Endodermal cell (in vitro differentiated cells): Measurements from ENCODE around the gene ZNF275. TPM values are rescaled to one million over a fixed set of nuclear protein-coding genes. Genes with fewer than 3 reads are reported as not detected.

Experiments used
- DNase-seq: peaks from one replicate; pipeline ENCODE4 v3.0.0-alpha.2; 2017
- H3K27ac ChIP-seq: 2 replicates; pipeline ENCODE4 v1.5.1; 2013; ENCODE audit warnings: mild to moderate bottlenecking, low read depth, low read length, moderate library complexity
- H3K27me3 ChIP-seq: 2 replicates; pipeline ENCODE4 v1.6.1; 2013; ENCODE audit warnings: mild to moderate bottlenecking, low read length, moderate library complexity; ENCODE audit not compliant: insufficient read depth, control insufficient read depth, poor library complexity, severe bottlenecking
- H3K36me3 ChIP-seq: 2 replicates; pipeline ENCODE4 v1.7.0; 2013; ENCODE audit warnings: mild to moderate bottlenecking, low read length, moderate library complexity; ENCODE audit not compliant: control insufficient read depth, insufficient read depth
- H3K4me1 ChIP-seq: one replicate; pipeline ENCODE4 v1.7.0; 2013; ENCODE audit warnings: low read length; ENCODE audit not compliant: control insufficient read depth, insufficient read depth
- H3K4me3 ChIP-seq: 2 replicates; pipeline ENCODE4 v1.5.1; 2013; ENCODE audit warnings: mild to moderate bottlenecking, low read length, moderate library complexity
- H3K9ac ChIP-seq: 2 replicates; pipeline ENCODE4 v1.6.1; 2013; ENCODE audit warnings: mild to moderate bottlenecking, low read length, moderate library complexity; ENCODE audit not compliant: poor library complexity, severe bottlenecking; ENCODE audit errors: extremely low read depth
- H3K9me3 ChIP-seq: 2 replicates; pipeline ENCODE4 v1.6.1; 2013; ENCODE audit warnings: mild to moderate bottlenecking, low read length, moderate library complexity; ENCODE audit not compliant: control insufficient read depth
- H3K27ac Mint-ChIP-seq: 2 replicates; pipeline ENCODE4 v1.8.0; 2020; ENCODE audit warnings: mixed read lengths
- H3K27me3 Mint-ChIP-seq: 2 replicates; pipeline ENCODE4 v1.8.0; 2021; ENCODE audit warnings: mild to moderate bottlenecking, mixed read lengths; ENCODE audit not compliant: insufficient read depth
- H3K36me3 Mint-ChIP-seq: 2 replicates; pipeline ENCODE4 v1.8.0; 2020; ENCODE audit warnings: low read depth, mixed read lengths
- H3K4me1 Mint-ChIP-seq: 2 replicates; pipeline ENCODE4 v1.8.0; 2020; ENCODE audit warnings: mixed read lengths
- H3K4me3 Mint-ChIP-seq: 2 replicates; pipeline ENCODE4 v1.8.0; 2020; ENCODE audit warnings: mild to moderate bottlenecking, moderate library complexity, mixed read lengths
- H3K9me3 Mint-ChIP-seq: 2 replicates; pipeline ENCODE4 v1.8.0; 2020; ENCODE audit warnings: mild to moderate bottlenecking, mixed read lengths
- WGBS, 2 experiments: methylation state at CpG; one replicate each; pipeline versions ENCODE4 v1.1.5 to v1.1.7; 2013; ENCODE audit warnings: missing lambda C conversion rate in 2 of 2, mixed read lengths in 1 of 2; ENCODE audit not compliant: insufficient coverage in 1 of 2, insufficient read length in 1 of 2; 5-methylcytosine and 5-hydroxymethylcytosine counted together
- total RNA-seq, 2 donors: library from RNA; stranded (reverse); fragmentation: NEBNext Ultra II Directional in 1 of 2; extraction: Animal tissue kit (Norgen Biotek cat#: 25700) in 1 of 2; gene quantifications; 2 replicates in 1 of 2; 3 replicates in 1 of 2; pipeline ENCODE4 v1.2.1, GENCODE V29; 2021
- TF ChIP-seq, protein P1 (sequence below): fragments of 200-600 bp; sonication (generic); conservative IDR thresholded peaks from 2 replicates; pipeline ENCODE4 v1.5.0; 2021; ENCODE audit warnings: antibody characterized with exemption, mild to moderate bottlenecking

Gene ZNF275
- total RNA-seq, 2 donors from 2014 or later, result 11.0 to 12.6 TPM

DNA sequence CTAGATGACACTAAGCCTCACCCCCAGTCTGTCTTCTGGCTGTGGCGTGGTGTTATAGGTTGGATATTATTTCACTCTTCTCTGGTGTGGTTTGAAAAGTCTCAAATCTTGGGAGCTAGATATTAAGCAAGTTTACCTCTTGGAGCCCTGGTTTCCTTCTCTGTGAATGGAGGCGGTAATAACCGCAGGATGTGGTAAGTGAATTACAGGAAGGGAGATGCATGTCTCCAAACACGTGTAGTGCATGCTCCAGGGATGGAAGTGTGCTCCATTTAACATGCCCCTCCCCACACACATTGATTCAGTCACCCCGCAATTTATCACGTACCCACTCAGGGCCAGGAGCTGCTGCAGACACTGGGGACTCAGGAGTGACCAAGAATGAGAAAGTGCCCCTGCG, 4.9 kb downstream of the ZNF275 start:
- H3K36me3 Mint-ChIP-seq, result peaks cover 38% of the 10 kb centered on the region
- Histone ChIP-seq H3K4me3 (no peak overlapping the region), H3K4me1 (no peaks in the 10 kb centered on the region), H3K27ac (no peak overlapping the region), H3K9me3 (no peaks in the 10 kb centered on the region), H3K36me3 (peaks cover 33% of the 10 kb centered on the region), H3K9ac (no peak overlapping the region), H3K27me3 (no peaks in the 10 kb centered on the region)
- no peak for DNase-seq
- H3K27me3 Mint-ChIP-seq, result no peaks in the 10 kb centered on the region
- TF ChIP-seq, protein P1, sequence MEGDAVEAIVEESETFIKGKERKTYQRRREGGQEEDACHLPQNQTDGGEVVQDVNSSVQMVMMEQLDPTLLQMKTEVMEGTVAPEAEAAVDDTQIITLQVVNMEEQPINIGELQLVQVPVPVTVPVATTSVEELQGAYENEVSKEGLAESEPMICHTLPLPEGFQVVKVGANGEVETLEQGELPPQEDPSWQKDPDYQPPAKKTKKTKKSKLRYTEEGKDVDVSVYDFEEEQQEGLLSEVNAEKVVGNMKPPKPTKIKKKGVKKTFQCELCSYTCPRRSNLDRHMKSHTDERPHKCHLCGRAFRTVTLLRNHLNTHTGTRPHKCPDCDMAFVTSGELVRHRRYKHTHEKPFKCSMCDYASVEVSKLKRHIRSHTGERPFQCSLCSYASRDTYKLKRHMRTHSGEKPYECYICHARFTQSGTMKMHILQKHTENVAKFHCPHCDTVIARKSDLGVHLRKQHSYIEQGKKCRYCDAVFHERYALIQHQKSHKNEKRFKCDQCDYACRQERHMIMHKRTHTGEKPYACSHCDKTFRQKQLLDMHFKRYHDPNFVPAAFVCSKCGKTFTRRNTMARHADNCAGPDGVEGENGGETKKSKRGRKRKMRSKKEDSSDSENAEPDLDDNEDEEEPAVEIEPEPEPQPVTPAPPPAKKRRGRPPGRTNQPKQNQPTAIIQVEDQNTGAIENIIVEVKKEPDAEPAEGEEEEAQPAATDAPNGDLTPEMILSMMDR, result no peak
- no peak overlapping the region for H3K27ac Mint-ChIP-seq
- peaks cover 4% of the 10 kb centered on the region for H3K4me1 Mint-ChIP-seq
- peaks cover 68% of the 10 kb centered on the region for H3K9me3 Mint-ChIP-seq
- 97 to 100% methylated on average over 1 to 6 of the region's 7 CpGs for WGBS, 2 experiments
- H3K4me3 Mint-ChIP-seq, result no peak overlapping the region

DNA sequence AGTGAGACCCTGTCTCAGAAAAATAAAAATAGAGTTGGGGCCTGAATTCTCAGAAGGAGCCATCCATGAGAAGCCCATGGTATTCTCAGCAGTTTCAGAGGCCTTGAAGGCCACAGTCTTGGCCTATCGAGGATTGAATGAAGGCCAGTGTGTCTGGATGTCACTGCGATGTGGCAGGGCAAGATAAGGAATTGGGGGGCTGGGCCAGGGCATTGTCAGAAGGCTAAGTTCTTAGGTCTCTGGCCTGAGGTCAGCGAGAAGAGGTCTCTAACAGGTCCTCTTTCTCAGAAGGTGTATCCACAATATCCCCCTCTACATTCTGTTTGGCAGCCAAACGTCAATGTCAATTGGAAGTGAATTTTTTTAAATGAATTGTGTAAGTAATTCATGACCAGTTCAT, 5.7 kb downstream of the ZNF275 start:
- peaks cover 74% of the 10 kb centered on the region for H3K9me3 Mint-ChIP-seq
- Histone ChIP-seq H3K36me3 (peaks cover 38% of the 10 kb centered on the region), H3K4me1 (no peaks in the 10 kb centered on the region), H3K27me3 (no peaks in the 10 kb centered on the region), H3K9ac (no peak overlapping the region), H3K4me3 (no peak overlapping the region), H3K9me3 (no peaks in the 10 kb centered on the region), H3K27ac (no peak overlapping the region)
- 97% methylated on average over 4 of the region's 4 CpGs; no CpG with 5 or more reads in 1 of the 2 experiments for WGBS, 2 experiments
- TF ChIP-seq, protein P1, result no peak
- H3K27ac Mint-ChIP-seq, result no peak overlapping the region
- DNase-seq, result no peak
- H3K27me3 Mint-ChIP-seq, result no peaks in the 10 kb centered on the region
- H3K4me1 Mint-ChIP-seq, result peaks cover 4% of the 10 kb centered on the region
- no peak overlapping the region for H3K4me3 Mint-ChIP-seq
- H3K36me3 Mint-ChIP-seq, result peaks cover 46% of the 10 kb centered on the region

GRCh38 chrX:153340111-153340510, 6.2 kb downstream of the ZNF275 start:
- peaks cover 39% of the 10 kb centered on the region for H3K36me3 ChIP-seq
- Mint-ChIP-seq H3K4me3 (no peak overlapping the region), H3K36me3 (peaks cover 48% of the 10 kb centered on the region), H3K27me3 (no peaks in the 10 kb centered on the region), H3K4me1 (peaks cover 4% of the 10 kb centered on the region), H3K27ac (no peak overlapping the region), H3K9me3 (peaks cover 77% of the 10 kb centered on the region)
- DNase-seq, result no peak
- H3K9ac ChIP-seq, result no peak overlapping the region
- no peaks in the 10 kb centered on the region for H3K4me1 ChIP-seq
- 92% methylated on average over 2 to 6 of the region's 6 CpGs for WGBS, 2 experiments
- H3K27ac ChIP-seq, result no peak overlapping the region
- TF ChIP-seq, protein P1, result no peak
- H3K9me3 ChIP-seq, result no peaks in the 10 kb centered on the region
- H3K4me3 ChIP-seq, result no peak overlapping the region
- no peaks in the 10 kb centered on the region for H3K27me3 ChIP-seq
